ENCODE measurements around the gene TOGARAM2. TPM values are rescaled to one million over a fixed set of nuclear protein-coding genes. Genes with fewer than 3 reads are reported as not detected.

The TOGARAM2 gene
- total and polyA plus RNA-seq, 5 experiments from 2014 or later: 0.32 to 1.9 (median 0.61) TPM; not detected in 1

- Mint-ChIP-seq H3K9me3 (no peaks in the 10 kb centered on the region), H3K36me3 (no peaks in the 10 kb centered on the region)
Observed at GRCh38 chr2:29016504-29016903, 35.4 kb downstream of the TOGARAM2 start.

GRCh38 chr2:29017716-29018435 is 36.8 kb downstream of the TOGARAM2 start:
- ATAC-seq: no peak
- peak in 1 of 10 donors; percentile 55 for DNase-seq
- Mint-ChIP-seq H3K27me3 (no peaks in the 10 kb centered on the region), H3K4me3 (no peak overlapping the region), H3K27ac (peak overlapping the region in 6 of 10 donors; percentile 13 to 99 (median 64)), H3K4me1 (peaks cover 40 to 55% (median 45%) of the 10 kb centered on the region in 4 donors), H3K9me3 (no peaks in the 10 kb centered on the region), H3K36me3 (no peaks in the 10 kb centered on the region)
- POLR2A ChIA-PET: interaction anchor here (0.6 to 1.0 kb wide), 2 partner anchors 98 to 909 kb away, joined by 3 read pairs; no protein-coding TSS in a partner anchor

More at GRCh38 chr2:29016504-29016903, 35.4 kb downstream of the TOGARAM2 start:
- peak in 1 of 10 donors; percentile 10 for DNase-seq
- Mint-ChIP-seq H3K27me3 (no peaks in the 10 kb centered on the region), H3K4me3 (peak overlapping the region in 9 of 10 donors; percentile 46 to 92 (median 65)), H3K27ac (peak overlapping the region; percentile 96 to 100 (median 99)), H3K4me1 (peaks cover 44 to 66% (median 57%) of the 10 kb centered on the region in 4 donors)
- POLR2A ChIA-PET: interaction anchor here (1.0 kb wide), 1 partner anchor 100 kb away, joined by 3 read pairs; no protein-coding TSS in a partner anchor
- no peak for ATAC-seq

GRCh38 chr2:29021886-29022285 is 40.8 kb downstream of the TOGARAM2 start:
- no peaks in the 10 kb centered on the region for H3K9me3 Mint-ChIP-seq
- ATAC-seq (no peak), DNase-seq (no peak)
- H3K27me3 Mint-ChIP-seq: no peaks in the 10 kb centered on the region
- peak overlapping the region in 2 of 10 donors; percentile 47 to 65 for H3K27ac Mint-ChIP-seq
- H3K36me3 Mint-ChIP-seq: no peaks in the 10 kb centered on the region
- POLR2A ChIA-PET: interaction anchor here (0.5 kb wide), 1 partner anchor 127 kb away, joined by 5 read pairs; the partner anchor contains the start of gene WDR43
- no peak overlapping the region for H3K4me3 Mint-ChIP-seq
- peaks cover 3 to 14% (median 8%) of the 10 kb centered on the region in 4 donors for H3K4me1 Mint-ChIP-seq

- DNase-seq (peak in 1 of 10 donors; percentile 30), ATAC-seq (no peak)
- Mint-ChIP-seq H3K9me3 (no peaks in the 10 kb centered on the region), H3K36me3 (no peaks in the 10 kb centered on the region), H3K27ac (no peak overlapping the region), H3K4me3 (no peak overlapping the region), H3K27me3 (peaks cover 0 to 2% (median 0%) of the 10 kb centered on the region in 5 donors), H3K4me1 (peaks cover 0 to 12% (median 7%) of the 10 kb centered on the region in 4 donors)
- POLR2A ChIA-PET: no interaction called here
Observed at GRCh38 chr2:29022679-29023078, 41.6 kb downstream of the TOGARAM2 start.

- Mint-ChIP-seq H3K4me3 (no peak overlapping the region), H3K36me3 (no peaks in the 10 kb centered on the region), H3K4me1 (peaks cover 0 to 9% (median 4%) of the 10 kb centered on the region in 4 donors), H3K9me3 (no peaks in the 10 kb centered on the region), H3K27me3 (peaks cover 0 to 2% (median 0%) of the 10 kb centered on the region in 5 donors), H3K27ac (peak overlapping the region in 1 of 10 donors; percentile 43)
- ATAC-seq: no peak
- POLR2A ChIA-PET: no interaction called here
- no peak for DNase-seq
Observed at GRCh38 chr2:29023188-29023587, 42.1 kb downstream of the TOGARAM2 start.

- Mint-ChIP-seq H3K4me3 (no peak overlapping the region), H3K36me3 (no peaks in the 10 kb centered on the region), H3K9me3 (no peaks in the 10 kb centered on the region), H3K27ac (no peak overlapping the region), H3K27me3 (peaks cover 0 to 2% (median 0%) of the 10 kb centered on the region in 5 donors), H3K4me1 (peaks cover 0 to 3% (median 1%) of the 10 kb centered on the region in 4 donors)
- POLR2A ChIA-PET: no interaction called here
- no peak for DNase-seq
- no peak for ATAC-seq
Observed at GRCh38 chr2:29024882-29025430, 43.9 kb downstream of the TOGARAM2 start.

GRCh38 chr2:29025711-29026110 is 44.6 kb downstream of the TOGARAM2 start:
- peaks cover 0 to 2% (median 0%) of the 10 kb centered on the region in 5 donors for H3K27me3 Mint-ChIP-seq
- ATAC-seq (no peak), DNase-seq (no peak)
- H3K4me3 Mint-ChIP-seq: no peak overlapping the region
- H3K36me3 Mint-ChIP-seq: no peaks in the 10 kb centered on the region
- no peaks in the 10 kb centered on the region for H3K9me3 Mint-ChIP-seq
- H3K4me1 Mint-ChIP-seq: peaks cover 0 to 3% (median under 1%) of the 10 kb centered on the region in 4 donors
- POLR2A ChIA-PET: interaction anchor here (0.5 kb wide), 1 partner anchor 23 kb away, joined by 4 read pairs; no protein-coding TSS in a partner anchor
- H3K27ac Mint-ChIP-seq: peak overlapping the region in 1 of 10 donors; percentile 3

- Mint-ChIP-seq H3K27me3 (peaks cover 0 to 2% (median 0%) of the 10 kb centered on the region in 5 donors), H3K4me3 (no peak overlapping the region), H3K4me1 (peaks cover 6 to 19% (median 14%) of the 10 kb centered on the region in 4 donors), H3K36me3 (no peaks in the 10 kb centered on the region), H3K9me3 (no peaks in the 10 kb centered on the region), H3K27ac (no peak overlapping the region)
- POLR2A ChIA-PET: no interaction called here
- DNase-seq (no peak), ATAC-seq (no peak)
Observed at GRCh38 chr2:29031046-29031445, 49.9 kb downstream of the TOGARAM2 start.

- H3K4me3 Mint-ChIP-seq: no peak overlapping the region
- POLR2A ChIA-PET: no interaction called here
- H3K27ac Mint-ChIP-seq: peak overlapping the region in 2 of 10 donors; percentile 2 to 3
- no peak for DNase-seq
- H3K4me1 Mint-ChIP-seq: peaks cover 6 to 19% (median 14%) of the 10 kb centered on the region in 4 donors
- no peaks in the 10 kb centered on the region for H3K27me3 Mint-ChIP-seq
- no peak for ATAC-seq
- H3K9me3 Mint-ChIP-seq: no peaks in the 10 kb centered on the region
- H3K36me3 Mint-ChIP-seq: no peaks in the 10 kb centered on the region
Observed at GRCh38 chr2:29032189-29032588, 51.1 kb downstream of the TOGARAM2 start.

GRCh38 chr2:29033172-29033571 is 52.1 kb downstream of the TOGARAM2 start:
- H3K4me3 Mint-ChIP-seq: no peak overlapping the region
- DNase-seq (no peak), ATAC-seq (no peak)
- POLR2A ChIA-PET: no interaction called here
- H3K36me3 Mint-ChIP-seq: no peaks in the 10 kb centered on the region
- H3K27ac Mint-ChIP-seq: peak overlapping the region in 4 of 10 donors; percentile 6 to 32 (median 24)
- H3K4me1 Mint-ChIP-seq: peaks cover 6 to 19% (median 14%) of the 10 kb centered on the region in 4 donors
- no peaks in the 10 kb centered on the region for H3K9me3 Mint-ChIP-seq
- no peaks in the 10 kb centered on the region for H3K27me3 Mint-ChIP-seq

GRCh38 chr2:29033656-29034055 is 52.6 kb downstream of the TOGARAM2 start:
- Mint-ChIP-seq H3K36me3 (no peaks in the 10 kb centered on the region), H3K9me3 (no peaks in the 10 kb centered on the region), H3K27ac (peak overlapping the region in 2 of 10 donors; percentile 6 to 32), H3K4me3 (no peak overlapping the region), H3K4me1 (peaks cover 6 to 19% (median 14%) of the 10 kb centered on the region in 4 donors), H3K27me3 (no peaks in the 10 kb centered on the region)
- POLR2A ChIA-PET: interaction anchor here (1.0 kb wide), 1 partner anchor 24 kb away, joined by 3 read pairs; no protein-coding TSS in a partner anchor
- DNase-seq (no peak), ATAC-seq (no peak)

GRCh38 chr2:29035016-29035745 is 54.1 kb downstream of the TOGARAM2 start:
- DNase-seq (no peak), ATAC-seq (no peak)
- no peaks in the 10 kb centered on the region for H3K36me3 Mint-ChIP-seq
- POLR2A ChIA-PET: interaction anchor here (1.2 kb wide), 1 partner anchor 60 kb away, joined by 3 read pairs; no protein-coding TSS in a partner anchor
- H3K27ac Mint-ChIP-seq: peak overlapping the region in 2 of 10 donors; percentile 38 to 60
- H3K9me3 Mint-ChIP-seq: no peaks in the 10 kb centered on the region
- no peaks in the 10 kb centered on the region for H3K27me3 Mint-ChIP-seq
- H3K4me1 Mint-ChIP-seq: peaks cover 6 to 19% (median 14%) of the 10 kb centered on the region in 4 donors
- H3K4me3 Mint-ChIP-seq: no peak overlapping the region

Data from naive thymus-derived CD8-positive, alpha-beta T cell (primary cell).